Activated naive CD4-positive, alpha-beta T cell treated with anti-CD3 and anti-CD28 coated beads, Interleukin-2, amount 50 U/mL, for 24 hours (primary cell): Measurements from ENCODE around the gene FOXRED2.
A peak's percentile ranks its signal among the peaks of the same experiment; 100 is the strongest.
"Not testable (repeated sequence)": the region's sequence is repeated elsewhere in the genome, so short reads cannot be mapped to it uniquely, and the experiment has no call there.

ENCODE experiments used
- H3K27ac Mint-ChIP-seq: one replicate; pipeline ENCODE4 v1.8.0; 2021; ENCODE audit warnings: mild to moderate bottlenecking, mixed read lengths
- H3K27me3 Mint-ChIP-seq: one replicate; pipeline ENCODE4 v1.8.0; 2021; ENCODE audit warnings: mixed read lengths
- H3K36me3 Mint-ChIP-seq: one replicate; pipeline ENCODE4 v1.8.0; 2021; ENCODE audit warnings: mixed read lengths
- H3K4me1 Mint-ChIP-seq: one replicate; pipeline ENCODE4 v1.8.0; 2021; ENCODE audit warnings: mixed read lengths
- H3K4me3 Mint-ChIP-seq: one replicate; pipeline ENCODE4 v1.8.0; 2021; ENCODE audit warnings: mild to moderate bottlenecking, mixed read lengths
- H3K9me3 Mint-ChIP-seq: one replicate; pipeline ENCODE4 v1.8.0; 2021; ENCODE audit warnings: mixed read lengths

Gene FOXRED2

DNA sequence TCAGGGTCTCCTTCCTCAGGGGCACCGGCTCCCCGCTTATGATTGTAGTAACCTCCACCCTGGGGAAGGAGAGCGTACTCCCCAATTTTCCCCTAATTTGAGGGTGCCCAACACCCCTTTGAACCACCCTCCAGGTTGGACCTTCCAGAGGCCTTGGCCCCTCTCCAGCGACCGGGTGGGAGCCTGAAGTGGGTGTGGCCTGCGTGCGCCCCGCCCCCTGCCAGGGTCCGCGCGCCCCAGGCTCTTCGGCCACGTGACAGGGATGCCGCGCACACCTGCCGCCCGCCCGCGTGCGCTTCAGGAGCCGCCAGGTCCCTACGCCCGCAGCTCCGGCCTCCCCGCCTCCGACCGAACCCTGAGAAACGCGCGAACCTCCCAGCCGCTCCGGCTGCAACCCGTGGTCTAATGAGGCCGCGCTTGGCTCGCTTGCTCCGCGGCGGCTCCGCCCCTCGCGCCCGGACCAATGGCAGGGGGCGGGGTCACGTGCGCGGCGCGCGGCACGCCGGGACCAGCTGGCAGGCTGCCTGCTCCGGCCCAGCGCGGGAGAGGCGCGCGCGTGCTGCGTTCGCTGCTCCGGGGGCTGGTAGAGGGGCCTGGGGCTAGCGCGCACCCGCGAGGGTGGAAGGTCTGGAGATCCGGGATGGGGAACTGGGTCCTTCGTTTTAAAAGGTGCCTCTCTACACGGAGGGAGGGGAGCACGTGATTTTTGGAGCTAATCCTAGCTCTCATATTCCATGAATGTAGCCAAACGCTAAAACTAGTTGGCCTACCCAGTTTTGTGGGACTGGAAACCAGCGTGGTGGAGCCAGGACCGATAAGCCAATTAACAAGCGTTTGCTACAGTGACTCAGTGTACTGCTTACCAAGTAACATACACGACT, at the start of gene FOXRED2:
Gene FOXRED2 (minus strand): TSS at position 404 of the 881 bp plus-strand sequence. CDS start 618 bp downstream, outside the sequence.
- peaks cover 11% of the 10 kb centered on the region for H3K36me3 Mint-ChIP-seq
- H3K9me3 Mint-ChIP-seq, result no peaks in the 10 kb centered on the region
- peaks cover 19% of the 10 kb centered on the region for H3K4me1 Mint-ChIP-seq
- no peaks in the 10 kb centered on the region for H3K27me3 Mint-ChIP-seq
- peak within 1 kb of the TSS; percentile 82 for H3K27ac Mint-ChIP-seq
- H3K4me3 Mint-ChIP-seq, result peak within 1 kb of the TSS; percentile 75

DNA sequence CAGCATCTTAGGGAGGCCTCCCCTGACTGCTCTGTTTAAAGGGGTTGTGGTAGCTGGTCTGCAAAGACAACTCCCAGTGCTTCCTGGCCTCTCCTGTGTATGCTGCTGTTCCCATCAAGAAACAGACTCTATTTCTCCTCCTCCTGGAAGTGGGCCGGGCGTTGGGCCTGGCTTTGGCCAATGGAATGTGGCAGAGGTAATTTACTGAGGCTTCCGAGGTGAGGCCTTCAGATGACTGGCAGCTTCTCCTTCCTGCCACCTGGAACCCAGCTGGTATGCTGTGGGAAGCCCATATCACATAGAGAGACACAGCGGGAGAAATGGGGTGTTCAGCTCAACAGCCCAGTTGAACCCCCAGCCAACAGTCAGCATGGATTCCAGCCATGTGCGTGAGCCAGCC, 47.3 kb upstream of the FOXRED2 start:
- H3K4me1 Mint-ChIP-seq, result no peaks in the 10 kb centered on the region
- H3K27me3 Mint-ChIP-seq, result no peaks in the 10 kb centered on the region
- H3K36me3 Mint-ChIP-seq, result no peaks in the 10 kb centered on the region
- H3K9me3 Mint-ChIP-seq, result no peaks in the 10 kb centered on the region
- H3K4me3 Mint-ChIP-seq, result no peak overlapping the region
- no peak overlapping the region for H3K27ac Mint-ChIP-seq

DNA sequence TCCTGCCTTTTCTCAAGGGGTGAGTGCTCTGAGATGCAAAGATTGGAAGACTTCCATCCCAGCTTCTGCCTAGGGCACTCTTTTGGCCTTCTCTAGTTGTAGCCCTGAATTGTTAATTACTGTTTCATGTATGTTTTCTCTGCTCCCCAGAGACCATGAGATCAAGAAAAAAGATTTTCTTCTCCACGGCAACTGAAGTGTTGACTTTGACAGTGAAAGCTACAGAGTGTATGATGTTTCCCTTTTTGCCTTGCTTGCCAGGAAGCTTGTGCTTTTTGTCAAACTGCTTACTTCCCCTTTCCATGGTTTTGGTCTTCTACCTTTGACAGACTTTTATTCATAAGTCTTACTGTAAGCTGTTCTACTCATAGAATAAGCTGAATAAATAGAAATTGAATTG, 45.4 kb upstream of the FOXRED2 start:
- Mint-ChIP-seq H3K36me3 (no peaks in the 10 kb centered on the region), H3K9me3 (no peaks in the 10 kb centered on the region), H3K4me1 (no peaks in the 10 kb centered on the region), H3K27ac (no peak overlapping the region), H3K27me3 (no peaks in the 10 kb centered on the region), H3K4me3 (no peak overlapping the region)

DNA sequence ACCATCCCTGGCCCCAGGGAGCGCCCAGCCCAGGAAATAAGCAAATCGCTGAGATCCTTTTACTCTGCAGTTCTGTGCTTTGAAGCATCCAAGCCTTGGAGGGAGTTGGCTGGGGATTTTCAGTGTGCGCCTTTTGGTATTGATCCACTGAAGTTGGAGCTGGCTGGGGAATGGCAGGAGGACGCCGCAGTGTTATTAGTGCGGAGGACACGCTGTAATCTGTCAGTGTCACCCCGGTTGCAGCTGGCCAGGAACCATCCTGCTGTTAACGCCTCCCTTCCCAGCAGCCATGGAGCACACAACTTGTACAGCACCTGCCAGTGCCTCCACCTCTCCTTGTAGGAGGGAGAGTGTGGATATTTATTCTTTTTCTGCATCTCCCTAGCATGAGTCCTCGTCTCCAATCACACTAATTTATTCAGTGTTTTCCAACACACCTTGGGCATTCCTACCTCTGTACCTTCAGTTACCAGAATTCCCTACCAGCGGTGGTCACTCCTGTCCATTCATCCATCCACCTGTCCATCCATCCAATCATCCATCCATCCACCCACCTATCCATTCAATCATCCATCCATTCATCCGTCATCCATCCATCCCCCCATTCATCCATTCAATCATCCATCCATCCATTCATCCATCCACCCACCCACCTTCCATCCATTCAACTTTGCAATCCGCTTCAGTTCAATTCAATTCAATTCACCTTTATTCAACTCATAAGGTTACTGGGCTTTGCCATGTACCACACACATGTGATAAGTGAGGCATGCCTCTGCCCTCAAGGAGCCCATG, 44.1 kb upstream of the FOXRED2 start:
- H3K36me3 Mint-ChIP-seq, result no peaks in the 10 kb centered on the region
- peaks cover 3% of the 10 kb centered on the region for H3K27me3 Mint-ChIP-seq
- no peak overlapping the region for H3K4me3 Mint-ChIP-seq
- H3K4me1 Mint-ChIP-seq, result no peaks in the 10 kb centered on the region
- no peak overlapping the region for H3K27ac Mint-ChIP-seq
- no peaks in the 10 kb centered on the region for H3K9me3 Mint-ChIP-seq

DNA sequence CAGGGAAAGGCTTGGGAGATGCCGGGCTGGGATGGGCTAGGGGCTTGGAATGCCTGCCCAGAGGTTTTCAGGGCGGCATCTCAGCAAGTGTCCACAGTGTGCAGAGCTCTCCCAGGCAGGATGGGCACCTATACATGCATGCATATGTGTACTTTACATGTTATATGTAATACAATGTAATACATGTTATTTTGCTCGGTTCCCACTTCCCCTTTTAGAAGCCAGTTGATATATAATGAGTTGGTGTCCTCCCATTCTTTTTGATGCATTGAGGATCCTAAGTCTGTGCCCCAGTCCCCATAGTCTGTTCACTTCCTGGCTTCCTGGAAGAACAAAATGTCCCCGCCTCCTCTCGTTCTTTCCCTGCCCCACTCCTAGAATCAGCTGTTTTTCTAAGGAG, 42.2 kb upstream of the FOXRED2 start:
- Mint-ChIP-seq H3K36me3 (no peaks in the 10 kb centered on the region), H3K27ac (no peak overlapping the region), H3K4me1 (no peaks in the 10 kb centered on the region), H3K9me3 (no peaks in the 10 kb centered on the region), H3K27me3 (peaks cover 3% of the 10 kb centered on the region), H3K4me3 (no peak overlapping the region)

DNA sequence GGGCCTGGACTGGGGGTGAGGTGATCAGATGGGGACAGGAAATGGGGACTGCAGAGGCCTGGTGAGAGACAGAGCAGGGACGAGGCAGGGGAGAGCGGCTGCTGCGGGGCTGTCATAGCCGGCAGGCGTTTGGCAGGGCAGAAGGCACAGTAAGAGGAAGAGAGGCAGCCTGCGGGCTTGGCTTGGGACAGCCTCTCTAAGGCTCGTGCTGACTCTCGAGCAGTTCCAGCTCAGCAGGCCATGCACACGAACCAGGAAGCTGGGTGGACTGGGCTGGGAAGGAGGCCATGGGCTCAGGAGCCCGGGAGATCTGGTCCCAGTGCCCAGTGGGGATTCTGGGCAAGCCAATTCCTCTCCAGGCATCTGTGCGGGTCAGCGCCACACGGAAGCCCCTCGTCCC, 41.8 kb upstream of the FOXRED2 start:
- H3K27me3 Mint-ChIP-seq, result peaks cover 3% of the 10 kb centered on the region
- H3K27ac Mint-ChIP-seq, result no peak overlapping the region
- no peak overlapping the region for H3K4me3 Mint-ChIP-seq
- H3K4me1 Mint-ChIP-seq, result no peaks in the 10 kb centered on the region
- no peaks in the 10 kb centered on the region for H3K9me3 Mint-ChIP-seq
- H3K36me3 Mint-ChIP-seq, result no peaks in the 10 kb centered on the region

DNA sequence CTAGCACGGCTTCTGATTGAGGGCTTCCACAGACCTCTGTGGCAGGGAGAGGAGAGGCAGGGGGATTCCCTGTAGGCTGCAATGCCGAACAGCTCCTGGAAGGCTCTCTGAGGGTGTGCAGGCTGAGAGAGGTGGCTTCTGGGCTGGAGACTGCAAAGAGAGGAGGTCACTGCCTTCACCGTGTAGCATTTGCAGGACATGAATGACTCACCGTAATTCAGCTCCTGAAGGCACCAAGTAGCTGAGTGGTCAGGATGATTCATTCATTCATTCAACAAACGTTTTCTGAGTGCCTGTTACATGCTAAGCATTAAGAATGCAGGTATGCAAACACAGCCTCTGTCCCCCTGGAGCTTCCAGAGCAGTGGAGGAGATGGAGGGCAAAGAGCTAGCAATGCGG, 40.1 kb upstream of the FOXRED2 start:
- no peaks in the 10 kb centered on the region for H3K36me3 Mint-ChIP-seq
- H3K27ac Mint-ChIP-seq, result no peak overlapping the region

DNA sequence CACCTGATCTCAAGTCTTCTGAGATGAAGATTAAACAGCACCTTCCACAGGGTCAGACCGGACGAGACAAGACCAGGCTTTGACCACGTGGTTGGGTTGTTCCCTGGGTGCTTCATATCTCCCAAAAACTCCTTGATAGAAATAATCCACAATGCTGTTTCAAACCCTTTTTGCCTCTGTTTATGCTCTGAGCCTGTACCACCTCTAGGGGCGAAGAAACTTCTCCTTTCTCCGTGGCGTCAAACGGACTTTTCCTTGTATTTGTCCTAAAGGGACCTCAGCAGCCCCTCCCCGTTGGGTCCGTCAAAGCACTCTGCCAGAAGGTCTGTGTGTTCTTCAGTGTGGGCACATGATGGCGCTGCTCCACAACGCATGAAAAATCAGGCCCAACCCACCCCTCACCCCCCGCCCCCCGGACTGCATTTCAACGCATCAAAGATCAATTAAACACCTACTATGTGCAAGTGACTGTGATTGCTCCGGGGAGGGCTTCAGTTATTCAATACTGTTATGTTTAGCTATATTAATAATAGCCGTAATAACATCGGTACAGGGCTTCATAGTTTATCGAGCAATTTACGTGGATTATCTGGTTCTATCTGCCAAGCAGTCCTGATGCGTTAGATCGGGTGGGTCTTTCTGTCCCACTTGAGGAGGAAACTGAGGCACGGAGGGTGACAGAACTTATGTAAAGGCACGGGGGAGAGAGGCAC, 39.4 kb upstream of the FOXRED2 start:
- Mint-ChIP-seq H3K27ac (no peak overlapping the region), H3K36me3 (no peaks in the 10 kb centered on the region)

More for the DNA sequence above, 40.1 kb upstream of the FOXRED2 start:
- no peak overlapping the region for H3K4me3 Mint-ChIP-seq
- no peaks in the 10 kb centered on the region for H3K9me3 Mint-ChIP-seq
- peaks cover 4% of the 10 kb centered on the region for H3K4me1 Mint-ChIP-seq
- peaks cover 3% of the 10 kb centered on the region for H3K27me3 Mint-ChIP-seq

DNA sequence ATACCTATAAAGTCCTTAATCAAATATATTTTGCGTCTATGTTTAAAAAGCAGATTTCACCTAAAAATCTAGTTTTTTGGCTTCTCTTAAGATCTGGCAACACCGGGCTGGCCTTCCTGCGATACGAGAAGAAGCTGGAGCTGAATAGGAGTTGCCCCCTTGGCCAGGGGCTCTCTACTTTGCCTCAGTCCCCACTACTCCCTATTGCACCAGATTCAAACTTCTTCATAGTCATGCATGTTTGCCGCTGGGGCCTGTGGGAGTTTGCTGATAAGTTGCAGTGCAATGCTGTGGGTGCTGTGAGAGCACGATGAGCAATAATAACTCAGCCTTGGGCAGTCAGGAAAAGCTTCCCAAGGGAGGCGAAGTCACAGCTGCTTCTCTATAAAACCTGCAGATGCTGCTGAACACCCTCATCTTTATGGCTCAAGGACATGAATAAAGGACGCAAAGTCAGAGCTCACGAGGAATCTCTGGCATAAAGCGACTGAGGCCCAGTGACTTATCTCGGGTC, 37.3 kb upstream of the FOXRED2 start:
- H3K9me3 Mint-ChIP-seq, result no peaks in the 10 kb centered on the region
- peaks cover 3% of the 10 kb centered on the region for H3K27me3 Mint-ChIP-seq
- no peak overlapping the region for H3K4me3 Mint-ChIP-seq
- no peaks in the 10 kb centered on the region for H3K36me3 Mint-ChIP-seq
- no peak overlapping the region for H3K27ac Mint-ChIP-seq
- H3K4me1 Mint-ChIP-seq, result peaks cover 5% of the 10 kb centered on the region

More for the DNA sequence above, 39.4 kb upstream of the FOXRED2 start:
- Mint-ChIP-seq H3K9me3 (no peaks in the 10 kb centered on the region), H3K27me3 (peaks cover 3% of the 10 kb centered on the region), H3K4me3 (no peak overlapping the region), H3K4me1 (peaks cover 5% of the 10 kb centered on the region)

DNA sequence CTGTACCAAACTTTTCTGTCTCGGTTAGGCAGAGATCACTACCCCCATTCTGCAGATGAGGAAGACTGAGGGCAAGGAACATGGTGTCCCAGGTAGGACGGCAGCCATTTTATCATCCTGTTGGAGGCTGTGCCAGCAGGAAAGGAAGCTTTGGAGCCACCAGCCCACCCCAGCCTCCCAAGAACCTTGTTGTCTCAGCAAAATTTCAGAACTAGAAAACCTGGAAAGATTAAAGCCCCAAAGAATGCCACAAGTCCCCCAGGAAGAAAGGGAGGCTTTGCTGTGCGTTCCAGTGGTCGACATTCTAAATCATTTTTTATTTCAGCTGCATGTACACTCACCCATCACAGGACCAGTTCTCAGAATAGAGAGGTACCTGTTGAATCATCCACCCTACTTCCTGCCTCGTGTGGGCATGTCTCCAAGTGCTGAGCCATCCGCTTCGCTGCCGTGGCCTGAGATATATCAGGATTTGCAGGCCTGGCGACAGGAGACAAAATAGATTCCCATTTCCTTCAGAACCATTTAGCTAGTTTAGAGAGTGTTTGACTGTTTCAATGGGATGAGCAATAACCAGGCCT, 35.1 kb upstream of the FOXRED2 start:
- peaks cover 3% of the 10 kb centered on the region for H3K27me3 Mint-ChIP-seq
- H3K27ac Mint-ChIP-seq, result peak overlapping the region; percentile 83
- peaks cover 5% of the 10 kb centered on the region for H3K4me1 Mint-ChIP-seq
- no peaks in the 10 kb centered on the region for H3K36me3 Mint-ChIP-seq
- no peak overlapping the region for H3K4me3 Mint-ChIP-seq
- no peaks in the 10 kb centered on the region for H3K9me3 Mint-ChIP-seq

DNA sequence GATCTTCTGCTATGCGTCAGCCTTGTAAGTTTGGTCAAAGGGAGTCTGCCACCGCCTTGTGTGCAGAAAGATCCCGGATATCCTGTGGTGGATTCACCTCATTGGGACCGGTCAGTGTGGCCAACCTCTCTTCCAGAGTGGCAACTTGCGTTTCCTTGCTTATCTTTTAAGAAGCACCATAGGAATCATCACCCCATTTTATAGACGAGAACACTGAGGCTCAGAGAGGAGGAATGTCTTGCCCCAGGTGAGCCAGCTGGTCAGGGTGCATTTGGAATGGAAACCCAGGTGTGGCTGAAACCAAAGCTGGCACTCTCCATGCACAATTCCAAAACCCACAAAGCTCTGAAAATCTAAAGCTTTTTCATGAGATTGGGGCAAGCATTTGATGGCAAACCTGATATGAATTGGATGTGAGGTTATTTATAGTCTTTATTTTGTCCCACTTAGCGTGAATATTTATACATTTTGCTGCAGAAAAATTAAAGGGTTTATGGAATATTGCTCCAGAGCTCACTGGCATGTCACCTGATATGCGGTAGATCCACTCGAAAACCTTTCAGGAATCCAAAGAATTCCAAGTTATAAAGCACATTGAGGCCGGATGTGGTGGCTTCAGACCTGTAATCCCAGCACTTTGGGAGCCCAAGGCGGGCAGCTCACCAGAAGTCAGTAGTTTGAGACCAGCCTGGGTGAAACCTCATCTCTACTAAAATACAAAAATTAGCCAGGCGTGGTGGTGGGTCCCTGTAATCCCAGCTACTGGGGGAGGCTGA, 34.2 kb upstream of the FOXRED2 start:
- H3K27me3 Mint-ChIP-seq, result no peaks in the 10 kb centered on the region
- H3K9me3 Mint-ChIP-seq, result no peaks in the 10 kb centered on the region
- peaks cover 5% of the 10 kb centered on the region for H3K4me1 Mint-ChIP-seq
- H3K27ac Mint-ChIP-seq, result no peak overlapping the region
- no peaks in the 10 kb centered on the region for H3K36me3 Mint-ChIP-seq
- no peak overlapping the region for H3K4me3 Mint-ChIP-seq

DNA sequence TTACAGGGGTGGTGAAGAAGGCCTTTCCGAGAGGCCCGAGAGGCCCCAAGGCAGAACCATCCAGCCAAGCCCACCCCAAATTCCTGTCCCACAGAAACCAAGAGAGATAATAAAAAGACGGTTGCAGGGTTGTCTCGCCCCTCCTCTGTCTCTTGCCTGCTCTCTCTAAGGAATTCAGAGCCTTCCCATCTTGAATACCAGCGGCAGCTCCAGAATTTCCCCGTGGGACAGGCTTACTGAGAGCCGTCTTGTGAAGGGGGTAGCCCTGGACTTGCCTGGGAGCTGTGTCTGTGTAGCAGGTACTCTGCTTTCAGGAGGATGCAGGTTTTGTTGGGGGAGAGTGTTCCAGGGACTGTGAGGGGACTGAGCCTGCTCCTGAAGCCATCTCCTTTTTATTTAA, 31.7 kb upstream of the FOXRED2 start:
- Mint-ChIP-seq H3K4me3 (no peak overlapping the region), H3K27me3 (no peaks in the 10 kb centered on the region), H3K4me1 (peaks cover 5% of the 10 kb centered on the region), H3K27ac (no peak overlapping the region), H3K9me3 (no peaks in the 10 kb centered on the region), H3K36me3 (no peaks in the 10 kb centered on the region)

DNA sequence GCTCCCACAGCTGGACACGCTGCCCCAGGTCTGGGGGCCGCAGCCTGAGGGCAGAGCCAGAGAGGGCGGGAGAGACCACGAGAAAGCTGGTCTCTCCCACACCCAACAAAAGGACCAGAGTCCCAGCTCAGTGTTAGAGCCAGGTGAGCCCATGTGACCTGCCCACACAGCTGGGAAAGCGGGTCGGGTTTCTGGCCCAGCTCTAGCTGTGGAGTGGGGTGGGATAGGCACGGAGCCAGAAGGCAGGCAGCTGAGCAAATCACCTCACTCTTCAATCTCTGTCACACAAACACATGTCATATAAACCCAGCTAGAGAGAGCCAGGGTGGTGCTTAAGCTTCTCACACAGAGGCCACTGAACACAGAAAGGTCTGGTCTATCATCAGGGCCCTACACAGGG, 29.9 kb upstream of the FOXRED2 start:
- Mint-ChIP-seq H3K27me3 (no peaks in the 10 kb centered on the region), H3K4me1 (no peaks in the 10 kb centered on the region), H3K36me3 (no peaks in the 10 kb centered on the region), H3K4me3 (no peak overlapping the region), H3K27ac (no peak overlapping the region), H3K9me3 (no peaks in the 10 kb centered on the region)

DNA sequence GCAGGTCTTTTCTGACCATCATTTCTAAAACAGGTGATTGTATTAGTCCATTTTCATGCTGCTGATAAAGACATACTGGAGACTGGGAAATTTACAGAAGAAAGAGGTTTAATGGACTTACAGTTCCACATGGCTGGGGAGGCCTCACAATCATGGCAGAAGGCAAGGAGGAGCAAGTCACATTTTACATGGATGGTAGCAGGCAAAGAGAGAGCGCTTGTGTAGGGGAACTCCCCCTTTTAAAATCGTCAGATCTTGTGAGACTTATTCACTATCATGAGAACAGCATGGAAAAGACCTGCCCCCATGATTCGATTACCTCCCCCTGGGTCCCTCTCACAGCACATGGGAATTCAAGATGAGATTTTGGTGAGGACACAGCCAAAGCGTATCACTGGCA, 26.5 kb upstream of the FOXRED2 start:
- not testable (repeated sequence) for H3K4me1 Mint-ChIP-seq, H3K9me3 Mint-ChIP-seq, H3K27me3 Mint-ChIP-seq, H3K27ac Mint-ChIP-seq, H3K36me3 Mint-ChIP-seq, H3K4me3 Mint-ChIP-seq

DNA sequence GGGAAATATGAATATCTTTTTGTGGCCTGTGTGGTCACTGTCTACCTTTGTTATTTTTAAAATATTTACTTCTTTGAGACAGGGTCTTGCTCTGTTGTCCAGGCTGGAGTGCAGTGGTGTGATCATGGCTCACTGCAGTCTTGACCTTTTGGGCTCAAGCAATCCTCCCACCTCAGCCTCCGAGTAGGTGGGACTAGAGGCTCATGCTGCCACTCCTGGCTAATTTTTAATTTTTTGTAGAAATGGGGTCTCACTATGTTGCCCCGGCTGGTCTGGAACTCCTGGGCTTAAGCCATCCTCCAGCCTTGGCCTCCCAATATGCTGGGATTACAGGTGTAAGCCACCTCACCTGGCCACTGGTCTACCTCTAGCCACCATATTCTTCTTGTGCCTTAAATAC, 25.6 kb upstream of the FOXRED2 start:
- Mint-ChIP-seq H3K9me3 (no peaks in the 10 kb centered on the region), H3K36me3 (no peaks in the 10 kb centered on the region), H3K4me3 (no peak overlapping the region), H3K4me1 (peaks cover 7% of the 10 kb centered on the region), H3K27me3 (no peaks in the 10 kb centered on the region), H3K27ac (no peak overlapping the region)
